Measurements from ENCODE around the gene OOSP4A.
"Not testable (repeated sequence)": the region's sequence is repeated elsewhere in the genome, so short reads cannot be mapped to it uniquely, and the experiment has no call there.

Gene OOSP4A

GRCh38 chr11:59981106-59981770, 17.4 kb downstream of the OOSP4A start:
- no peak for DNase-seq

GRCh38 chr11:59982037-59982436, 18.2 kb downstream of the OOSP4A start:
- not testable (repeated sequence) for DNase-seq

- no peak for DNase-seq
These were observed 19.4 kb downstream of the OOSP4A start for GRCh38 chr11:59983212-59983611.

- no peak for DNase-seq
These were observed 20.5 kb downstream of the OOSP4A start for GRCh38 chr11:59984368-59984767.

- no peak for DNase-seq
These were observed 26.6 kb downstream of the OOSP4A start for GRCh38 chr11:59990421-59990820.

GRCh38 chr11:59992425-59992824, 28.6 kb downstream of the OOSP4A start:
- no peak for DNase-seq

- no peak for DNase-seq
These were observed 34.0 kb downstream of the OOSP4A start for GRCh38 chr11:59997800-59998199.

GRCh38 chr11:59999691-60000090, 35.9 kb downstream of the OOSP4A start:
- DNase-seq, result no peak

- DNase-seq, result no peak
These were observed 39.9 kb downstream of the OOSP4A start for GRCh38 chr11:60003729-60004128.

GRCh38 chr11:60005360-60005759, 41.5 kb downstream of the OOSP4A start:
- no peak for DNase-seq

- DNase-seq, result no peak
These were observed 53.0 kb downstream of the OOSP4A start, which contains the start of gene OOSP4B for GRCh38 chr11:60016881-60017280. Gene OOSP4B (plus strand): TSS chr11:60017181.

- no peak for DNase-seq
These were observed 54.2 kb downstream of the OOSP4A start for GRCh38 chr11:60018058-60018457.
